MM.1S (cell line): ENCODE data around the gene CCDC40.

Experiments
- EZH2 ChIP-seq: fragments of 300-600 bp; sonication (generic); optimal IDR thresholded peaks from 2 replicates; pipeline ENCODE3; 2017; ENCODE audit warnings: low read depth, mild to moderate bottlenecking, antibody characterized with exemption, low read length, mixed read lengths
- TF ChIP-seq, protein P1 (sequence below): fragments of 300-600 bp; sonication (generic); IDR thresholded peaks from 2 replicates; pipeline ENCODE4 v1.5.1; 2016; ENCODE audit warnings: antibody characterized with exemption, low read length, mixed read lengths

DNA sequence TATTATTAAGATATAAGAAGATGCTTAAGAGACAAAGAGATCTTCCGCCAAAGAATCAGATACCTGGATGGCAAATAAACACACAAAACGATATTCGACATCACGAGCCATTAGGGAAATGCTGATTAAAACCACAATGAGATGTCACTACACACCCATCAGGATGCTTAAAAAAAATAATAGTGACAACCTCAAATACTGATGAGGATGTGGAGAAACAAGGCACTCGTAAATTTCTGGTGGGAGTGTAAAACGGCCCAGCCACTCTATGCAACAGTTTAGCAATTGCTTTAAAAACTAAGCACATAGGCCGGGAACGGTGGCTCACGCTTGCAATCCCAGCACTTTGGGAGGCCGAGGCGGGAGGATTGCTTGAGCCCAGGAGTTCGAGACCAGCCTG, 40.2 kb upstream of the CCDC40 start:
- TF ChIP-seq, protein P1, sequence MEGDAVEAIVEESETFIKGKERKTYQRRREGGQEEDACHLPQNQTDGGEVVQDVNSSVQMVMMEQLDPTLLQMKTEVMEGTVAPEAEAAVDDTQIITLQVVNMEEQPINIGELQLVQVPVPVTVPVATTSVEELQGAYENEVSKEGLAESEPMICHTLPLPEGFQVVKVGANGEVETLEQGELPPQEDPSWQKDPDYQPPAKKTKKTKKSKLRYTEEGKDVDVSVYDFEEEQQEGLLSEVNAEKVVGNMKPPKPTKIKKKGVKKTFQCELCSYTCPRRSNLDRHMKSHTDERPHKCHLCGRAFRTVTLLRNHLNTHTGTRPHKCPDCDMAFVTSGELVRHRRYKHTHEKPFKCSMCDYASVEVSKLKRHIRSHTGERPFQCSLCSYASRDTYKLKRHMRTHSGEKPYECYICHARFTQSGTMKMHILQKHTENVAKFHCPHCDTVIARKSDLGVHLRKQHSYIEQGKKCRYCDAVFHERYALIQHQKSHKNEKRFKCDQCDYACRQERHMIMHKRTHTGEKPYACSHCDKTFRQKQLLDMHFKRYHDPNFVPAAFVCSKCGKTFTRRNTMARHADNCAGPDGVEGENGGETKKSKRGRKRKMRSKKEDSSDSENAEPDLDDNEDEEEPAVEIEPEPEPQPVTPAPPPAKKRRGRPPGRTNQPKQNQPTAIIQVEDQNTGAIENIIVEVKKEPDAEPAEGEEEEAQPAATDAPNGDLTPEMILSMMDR, result no peak
- TF ChIP-seq EZH2, result no peak
